Activated T-helper 1 cell treated with Interleukin-2 at 50 U/mL for 16 hours (primary cell): ENCODE measurements around the gene MTG1.
"Not testable (repeated sequence)": the region's sequence is repeated elsewhere in the genome, so short reads cannot be mapped to it uniquely, and the experiment has no call there.

Source experiments
- DNase-seq: peaks from one replicate; pipeline ENCODE4 v3.0.0-alpha.2; 2020; ENCODE audit warnings: low read depth

The MTG1 gene

GRCh38 chr10:133400624-133401424 is 6.9 kb downstream of the MTG1 start:
- DNase-seq: no peak

GRCh38 chr10:133401500-133401899 is 7.5 kb downstream of the MTG1 start:
- DNase-seq: no peak

- DNase-seq: no peak
These were observed 8.2 kb downstream of the MTG1 start for GRCh38 chr10:133401981-133402725.

- no peak for DNase-seq
These were observed 9.4 kb downstream of the MTG1 start for GRCh38 chr10:133403359-133403758.

- DNase-seq: no peak
These were observed 9.8 kb downstream of the MTG1 start for GRCh38 chr10:133403784-133404183.

- no peak for DNase-seq
These were observed 11.3 kb downstream of the MTG1 start for GRCh38 chr10:133405272-133405671.

- no peak for DNase-seq
These were observed 12.0 kb downstream of the MTG1 start for GRCh38 chr10:133405844-133406527.

- DNase-seq: no peak
These were observed 17.8 kb downstream of the MTG1 start for GRCh38 chr10:133411523-133412380.

GRCh38 chr10:133412381-133412711 is 18.4 kb downstream of the MTG1 start:
- DNase-seq: no peak

- not testable (repeated sequence) for DNase-seq
These were observed 20.4 kb downstream of the MTG1 start for GRCh38 chr10:133414401-133414800.

GRCh38 chr10:133415752-133416151 is 21.8 kb downstream of the MTG1 start:
- DNase-seq: no peak

- DNase-seq: no peak
These were observed 24.5 kb downstream of the MTG1 start for GRCh38 chr10:133418289-133418993.

- DNase-seq: no peak
These were observed 25.4 kb downstream of the MTG1 start for GRCh38 chr10:133419211-133419950.

- DNase-seq: no peak
These were observed 26.1 kb downstream of the MTG1 start for GRCh38 chr10:133420028-133420427.

GRCh38 chr10:133420579-133420978 is 26.6 kb downstream of the MTG1 start:
- DNase-seq: no peak

- no peak for DNase-seq
These were observed 27.6 kb downstream of the MTG1 start for GRCh38 chr10:133421336-133422222.

GRCh38 chr10:133422223-133422806 is 28.4 kb downstream of the MTG1 start:
- DNase-seq: no peak

- DNase-seq: no peak
These were observed 29.1 kb downstream of the MTG1 start for GRCh38 chr10:133422807-133423771.
